ENCODE results near the gene BUD31.
"Not testable (repeated sequence)": the region's sequence is repeated elsewhere in the genome, so short reads cannot be mapped to it uniquely, and the experiment has no call there.

BUD31 gene

DNA sequence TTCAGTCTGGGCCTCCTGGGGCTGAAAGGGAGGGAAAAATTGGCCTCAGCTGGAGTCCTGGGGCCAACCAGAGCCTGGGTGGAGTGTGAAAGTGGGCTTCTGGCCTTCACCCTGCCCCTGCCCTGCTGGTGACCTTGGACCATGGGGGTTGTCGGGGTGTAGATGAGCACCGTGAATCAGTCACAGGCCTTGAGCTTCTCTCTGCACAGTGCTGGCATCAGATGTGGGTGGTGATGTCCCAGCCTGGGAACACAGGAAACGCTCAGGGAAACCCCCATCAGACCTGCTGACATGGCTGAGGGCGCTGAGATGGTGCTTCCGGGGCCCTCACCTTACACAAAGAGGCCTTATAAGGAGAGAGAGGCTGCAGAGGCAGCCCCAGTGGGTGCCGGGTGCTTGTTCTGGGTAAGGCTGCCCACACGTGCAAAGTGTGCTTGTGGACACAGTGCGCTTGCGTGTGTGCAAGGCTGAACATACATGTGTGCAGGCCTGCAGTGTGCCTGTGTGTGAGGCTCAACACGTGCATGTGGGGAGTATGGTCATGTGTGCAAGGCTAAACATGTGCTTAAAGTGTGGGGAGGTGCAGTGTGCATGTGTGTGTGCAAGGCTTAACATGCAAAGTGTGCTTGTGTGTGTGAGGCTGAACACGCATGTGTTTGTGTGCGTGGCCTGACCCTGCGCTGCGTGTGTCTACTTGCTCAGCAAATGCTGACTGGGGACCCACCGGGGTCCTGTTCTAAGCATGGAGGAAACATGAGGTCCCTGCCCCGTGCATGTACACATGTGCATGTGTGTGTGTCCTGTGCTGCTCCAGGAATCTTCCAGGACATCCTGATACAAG is 27.7 kb upstream of the BUD31 start:
- no peak for DNase-seq (ENCODE audit: low read depth, low spot score)

DNA sequence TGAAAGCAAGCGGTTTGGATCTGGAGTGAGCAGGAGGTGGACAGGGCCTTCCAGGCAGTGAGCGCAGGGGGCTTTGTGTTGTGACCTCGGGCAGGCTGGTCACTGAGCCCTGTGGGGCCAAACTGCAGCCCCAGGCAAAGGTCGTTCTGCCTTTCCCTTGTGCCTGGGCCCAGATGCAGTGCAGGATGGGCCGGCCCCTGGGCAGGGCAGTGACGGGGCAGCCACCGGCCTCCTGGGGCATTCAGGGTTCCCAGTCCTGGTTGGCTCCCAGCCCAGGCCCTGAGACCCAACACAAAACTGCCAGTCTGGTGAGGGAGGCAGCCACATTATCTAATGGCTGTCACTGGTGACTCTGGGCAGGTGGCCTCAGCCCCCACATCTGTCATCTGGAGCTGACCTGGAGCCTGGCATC is 27.1 kb upstream of the BUD31 start:
- no peak for DNase-seq (ENCODE audit: low read depth, low spot score)

DNA sequence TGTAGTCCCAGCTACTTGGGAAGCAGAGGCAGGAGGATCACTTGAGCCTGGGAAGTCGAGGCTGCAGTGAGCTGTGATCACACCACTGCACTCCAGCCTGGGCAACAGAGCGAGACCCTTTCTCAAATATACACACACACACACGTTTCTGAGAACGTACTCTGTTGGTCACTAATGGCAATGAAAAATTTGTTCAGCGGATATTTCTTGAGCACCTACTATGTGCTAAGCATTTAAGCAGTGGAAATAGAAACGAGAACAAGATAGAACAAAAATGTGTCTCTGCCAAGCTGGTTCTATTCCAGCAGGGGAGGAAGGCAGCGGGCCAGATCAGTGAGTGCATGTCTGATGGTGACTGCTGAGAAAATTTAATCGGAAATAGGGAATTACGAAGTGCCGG is 25.6 kb upstream of the BUD31 start:
- DNase-seq (ENCODE audit: low read depth, low spot score): no peak

DNA sequence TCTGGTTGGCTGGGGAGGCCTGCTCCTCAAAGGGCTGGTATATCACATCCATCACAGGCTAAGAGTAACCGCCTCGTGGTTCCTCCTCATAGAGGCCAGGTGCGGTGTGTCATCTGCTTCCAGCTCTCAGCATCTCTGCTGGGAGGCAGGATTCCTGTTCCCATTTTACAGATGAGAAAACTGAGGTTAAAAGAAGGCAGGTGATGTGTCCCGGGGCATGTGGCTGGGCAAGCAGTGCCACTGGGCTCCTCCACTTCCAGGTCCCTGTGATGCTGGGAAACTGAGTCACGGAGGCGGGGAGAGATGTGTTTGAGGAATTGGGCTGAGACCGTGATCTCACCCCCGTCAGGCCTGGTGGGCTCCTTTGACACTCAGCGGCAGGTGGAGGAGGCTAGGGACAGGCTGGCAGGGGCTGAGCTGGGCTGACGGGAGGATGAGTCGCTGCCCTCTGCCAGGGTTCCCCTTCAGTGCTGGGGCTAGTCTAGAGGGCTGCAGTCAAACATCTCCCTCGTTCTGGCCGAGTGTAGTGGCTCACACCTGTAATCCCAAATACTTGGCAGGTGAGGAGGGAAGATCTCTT is 24.9 kb upstream of the BUD31 start:
- DNase-seq (ENCODE audit: low read depth, low spot score): no peak

DNA sequence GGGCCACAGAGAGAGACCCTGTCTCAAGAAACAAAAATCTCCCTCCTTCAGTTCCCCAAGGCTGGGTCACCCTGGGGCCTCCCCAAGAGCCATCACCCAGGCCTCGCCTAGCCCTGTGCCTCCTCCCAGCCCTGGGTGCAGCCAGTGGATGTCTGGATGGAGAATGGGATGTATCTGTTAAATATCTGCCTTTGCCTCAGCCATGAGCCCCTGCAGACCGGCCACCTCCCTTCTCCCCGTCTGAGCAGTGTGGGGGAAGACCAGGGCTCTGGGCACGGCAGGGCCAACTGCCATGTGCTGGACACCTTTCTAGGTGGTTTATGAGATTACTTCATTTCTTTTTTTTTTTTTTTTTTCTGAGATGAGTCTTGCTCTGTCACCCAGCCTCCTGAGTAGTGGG is 24.2 kb upstream of the BUD31 start:
- DNase-seq (ENCODE audit: low read depth, low spot score): no peak

DNA sequence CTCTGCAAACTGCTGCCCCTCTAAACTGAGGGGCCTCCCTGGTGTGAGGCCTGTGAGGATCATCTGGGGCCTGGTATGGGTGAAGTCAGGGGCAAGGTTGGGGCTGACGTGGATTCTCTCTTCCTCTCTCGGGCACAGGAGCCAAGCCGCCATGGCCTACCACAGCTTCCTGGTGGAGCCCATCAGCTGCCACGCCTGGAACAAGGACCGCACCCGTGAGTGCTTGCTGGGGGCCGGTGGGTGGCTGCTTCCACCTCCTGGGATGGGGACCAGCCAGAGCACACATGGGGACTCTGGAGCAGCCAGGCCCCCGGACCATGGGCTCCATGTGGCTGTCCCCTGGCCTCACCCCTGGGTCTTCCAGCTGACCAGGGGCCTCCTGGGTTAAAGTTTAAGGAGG is 23.2 kb upstream of the BUD31 start:
- no peak for DNase-seq (ENCODE audit: low read depth, low spot score)

DNA sequence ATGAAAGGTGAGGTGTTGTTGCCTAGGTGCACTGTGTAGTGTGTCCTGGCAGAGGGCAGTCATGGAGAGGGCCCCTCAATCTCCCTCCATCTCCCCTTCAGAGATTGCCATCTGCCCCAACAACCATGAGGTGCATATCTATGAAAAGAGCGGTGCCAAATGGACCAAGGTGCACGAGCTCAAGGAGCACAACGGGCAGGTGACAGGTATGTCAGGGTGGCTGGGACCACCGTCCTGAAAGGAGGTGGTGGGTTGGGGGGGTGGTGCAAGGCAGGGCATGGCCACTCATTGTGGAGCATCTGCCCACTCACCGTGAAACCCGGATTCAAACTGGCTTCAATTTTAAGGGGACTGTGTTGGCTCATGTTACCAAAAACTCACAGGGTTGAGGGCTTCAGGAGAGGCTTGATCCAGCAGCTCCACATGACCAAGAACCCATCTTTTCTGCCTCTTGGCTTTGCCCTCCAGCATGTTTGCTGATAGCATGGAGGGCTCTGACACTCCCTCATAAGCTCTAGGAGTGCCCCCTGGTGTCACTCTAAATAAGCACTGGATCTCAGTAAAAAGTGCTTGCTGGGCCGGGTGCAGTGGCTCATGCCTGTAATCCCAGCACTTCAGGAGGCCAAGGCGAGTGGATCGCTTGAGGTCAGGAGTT is 22.1 kb upstream of the BUD31 start:
- DNase-seq (ENCODE audit: low read depth, low spot score): no peak

DNA sequence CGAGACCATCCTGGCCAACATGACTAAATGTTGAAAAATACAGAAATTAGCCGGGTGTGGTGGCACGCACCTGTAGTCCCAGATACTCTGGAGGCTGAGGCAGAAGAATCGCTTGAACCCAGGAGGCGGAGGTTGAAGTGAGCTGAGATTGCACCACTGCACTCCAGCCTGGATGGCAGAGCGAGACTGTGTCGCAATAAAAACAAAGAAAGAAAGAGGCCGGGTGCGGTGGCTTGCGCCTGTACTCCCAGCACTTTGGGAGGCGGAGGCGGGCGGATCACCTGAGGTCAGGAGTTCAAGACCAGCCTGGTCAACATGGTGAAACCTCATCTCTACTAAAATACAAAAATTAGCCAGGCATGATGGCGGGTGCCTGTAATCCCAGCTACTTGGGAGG is 21.5 kb upstream of the BUD31 start:
- not testable (repeated sequence) for DNase-seq (ENCODE audit: low read depth, low spot score)

DNA sequence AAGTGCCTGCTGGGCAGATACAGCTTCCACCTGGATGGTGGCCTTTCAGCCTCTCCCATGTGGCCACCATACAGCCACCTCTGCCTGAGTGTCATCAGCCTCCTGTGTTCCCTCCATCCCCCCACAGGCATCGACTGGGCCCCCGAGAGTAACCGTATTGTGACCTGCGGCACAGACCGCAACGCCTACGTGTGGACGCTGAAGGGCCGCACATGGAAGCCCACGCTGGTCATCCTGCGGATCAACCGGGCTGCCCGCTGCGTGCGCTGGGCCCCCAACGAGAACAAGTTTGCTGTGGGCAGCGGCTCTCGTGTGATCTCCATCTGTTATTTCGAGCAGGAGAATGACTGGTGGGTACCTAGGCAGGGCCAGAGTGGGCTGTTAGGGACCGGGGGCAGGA is 20.9 kb upstream of the BUD31 start:
- DNase-seq (ENCODE audit: low read depth, low spot score): no peak

DNA sequence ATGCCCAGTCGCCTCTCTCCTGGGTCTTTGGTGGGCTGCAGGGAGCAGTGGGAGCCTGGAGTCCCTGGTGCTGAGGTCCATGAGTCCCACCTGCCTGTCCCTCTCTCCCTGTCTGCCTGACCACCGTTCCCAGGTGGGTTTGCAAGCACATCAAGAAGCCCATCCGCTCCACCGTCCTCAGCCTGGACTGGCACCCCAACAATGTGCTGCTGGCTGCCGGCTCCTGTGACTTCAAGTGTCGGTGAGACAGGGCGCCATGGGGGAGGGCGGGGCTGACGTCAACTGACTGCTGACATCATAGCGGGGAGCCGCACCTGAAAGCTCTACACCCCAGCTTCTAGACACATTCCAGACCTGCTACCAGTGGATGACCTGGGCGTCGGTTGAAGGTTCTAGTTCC is 19.0 kb upstream of the BUD31 start:
- DNase-seq (ENCODE audit: low read depth, low spot score): no peak

DNA sequence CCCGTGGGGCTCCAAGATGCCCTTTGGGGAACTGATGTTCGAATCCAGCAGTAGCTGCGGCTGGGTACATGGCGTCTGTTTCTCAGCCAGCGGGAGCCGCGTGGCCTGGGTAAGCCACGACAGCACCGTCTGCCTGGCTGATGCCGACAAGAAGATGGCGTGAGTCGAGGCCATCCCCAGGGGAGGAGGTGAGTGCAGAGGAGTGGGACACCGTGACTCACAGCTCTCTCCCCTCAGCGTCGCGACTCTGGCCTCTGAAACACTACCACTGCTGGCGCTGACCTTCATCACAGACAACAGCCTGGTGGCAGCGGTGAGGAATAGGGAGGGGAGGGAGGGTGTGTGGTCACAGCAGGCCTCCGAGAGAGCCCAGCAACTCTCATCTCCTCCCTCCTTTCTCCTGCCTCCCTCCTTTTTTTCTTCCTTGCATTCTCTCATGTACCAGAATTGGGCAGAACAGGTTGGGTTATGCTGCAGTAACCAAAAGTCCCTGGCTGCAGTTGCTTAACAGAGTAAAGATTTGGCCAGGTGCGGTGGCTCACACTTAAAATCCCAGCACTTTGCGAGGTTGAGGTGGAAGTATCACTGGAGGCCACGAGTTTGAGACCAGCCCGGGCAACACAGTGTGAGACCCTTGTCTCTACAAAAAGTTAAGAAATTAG is 17.7 kb upstream of the BUD31 start:
- no peak for DNase-seq (ENCODE audit: low read depth, low spot score)

DNA sequence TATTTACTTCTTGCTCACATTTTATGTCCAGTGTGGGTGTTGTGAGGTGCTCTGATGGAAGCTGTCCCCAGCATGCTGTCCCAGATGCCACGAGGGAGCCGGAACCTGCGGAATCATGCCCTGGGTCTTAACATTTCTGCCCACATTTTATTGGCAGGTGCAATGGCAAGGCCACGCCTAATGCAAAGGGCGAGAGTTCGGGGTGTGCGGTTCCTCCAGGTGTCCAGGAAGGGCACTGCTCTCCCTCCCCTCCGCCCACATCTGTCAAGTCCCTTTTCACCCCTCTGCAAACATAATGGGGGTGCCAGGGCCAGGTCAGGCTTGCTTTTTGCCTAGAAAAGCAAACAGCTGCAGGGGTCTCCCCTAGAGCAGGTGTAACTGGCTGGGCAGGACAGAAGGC is 16.7 kb upstream of the BUD31 start:
- DNase-seq (ENCODE audit: low read depth, low spot score): no peak

DNA sequence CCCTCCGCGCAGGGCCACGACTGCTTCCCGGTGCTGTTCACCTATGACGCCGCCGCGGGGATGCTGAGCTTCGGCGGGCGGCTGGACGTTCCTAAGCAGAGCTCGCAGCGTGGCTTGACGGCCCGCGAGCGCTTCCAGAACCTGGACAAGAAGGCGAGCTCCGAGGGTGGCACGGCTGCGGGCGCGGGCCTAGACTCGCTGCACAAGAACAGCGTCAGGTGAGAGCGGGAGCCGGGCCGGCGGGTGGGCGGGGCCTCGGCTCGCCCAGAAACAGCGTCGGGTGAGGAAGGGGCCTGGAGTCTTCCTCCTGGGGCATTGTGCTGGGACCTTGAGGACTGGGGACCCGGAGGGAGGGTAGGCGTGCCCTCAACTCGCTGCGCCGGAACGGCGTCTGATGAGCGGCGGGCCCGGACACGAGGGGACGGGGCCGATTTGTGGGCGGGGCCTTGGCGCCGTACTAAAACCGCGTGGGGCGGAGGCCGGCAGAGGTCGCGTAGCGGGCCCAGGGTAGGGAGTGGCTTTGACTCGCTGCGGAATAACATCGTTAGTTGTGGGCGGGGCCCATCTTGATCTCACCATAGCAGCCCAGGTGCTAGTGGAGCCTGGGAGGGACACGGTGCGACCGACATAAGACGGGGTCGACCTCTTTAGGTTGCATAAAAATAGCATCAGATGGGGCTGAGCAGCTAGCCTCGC is 16.0 kb upstream of the BUD31 start:
- no peak for DNase-seq (ENCODE audit: low read depth, low spot score)

DNA sequence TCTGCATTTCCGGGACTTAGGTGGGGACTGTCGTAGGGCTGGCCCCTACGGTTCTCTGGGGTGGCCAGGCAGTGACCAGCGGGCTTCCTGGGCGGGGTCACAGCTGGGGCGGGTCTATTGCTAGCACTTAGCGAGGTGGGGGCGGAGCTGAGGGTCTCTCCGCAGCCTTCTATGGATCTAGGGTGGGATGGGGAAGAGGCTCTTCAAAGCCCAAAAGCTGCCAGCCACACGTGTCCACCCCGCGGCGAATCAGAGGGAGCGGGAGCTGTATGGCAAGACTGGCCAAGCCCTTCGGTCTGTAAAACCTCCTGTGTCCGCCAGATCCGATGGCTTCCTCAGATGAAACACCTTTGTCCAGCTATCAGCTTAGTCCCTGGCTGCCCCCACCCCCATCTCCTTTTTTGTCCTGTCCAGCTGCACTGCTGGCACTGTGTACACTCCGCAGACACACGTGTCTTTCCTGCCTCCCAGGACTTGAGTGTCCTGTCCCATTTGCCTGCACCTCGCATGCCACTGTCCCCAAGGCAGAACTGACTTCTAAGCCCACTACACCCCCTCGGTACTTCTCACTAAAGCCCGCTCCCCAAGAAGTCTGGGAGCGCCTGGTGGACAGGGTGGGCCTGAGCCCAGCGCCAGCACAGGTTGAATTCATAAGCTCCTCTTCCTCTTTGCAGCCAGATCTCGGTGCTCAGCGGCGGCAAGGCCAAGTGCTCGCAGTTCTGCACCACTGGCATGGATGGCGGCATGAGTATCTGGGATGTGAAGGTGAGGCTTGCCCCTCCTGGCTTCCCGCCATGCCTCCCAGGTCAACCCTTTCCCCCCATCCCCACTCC is 15.2 kb upstream of the BUD31 start:
- DNase-seq (ENCODE audit: low read depth, low spot score): no peak

DNA sequence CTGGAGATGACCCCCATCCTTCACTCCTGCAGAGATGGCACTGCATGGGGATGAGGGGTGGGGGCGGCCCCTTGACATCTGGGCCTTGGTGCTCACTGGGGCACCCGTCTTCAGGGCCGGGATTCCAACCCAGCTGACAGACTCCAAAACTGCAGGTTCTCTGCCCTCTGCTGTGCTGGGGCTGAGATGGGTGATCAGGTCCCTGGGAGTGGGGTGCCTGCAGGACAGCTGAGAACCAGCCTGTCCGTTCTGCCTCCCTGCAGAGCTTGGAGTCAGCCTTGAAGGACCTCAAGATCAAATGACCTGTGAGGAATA is 14.6 kb upstream of the BUD31 start:
- no peak for DNase-seq (ENCODE audit: low read depth, low spot score)

DNA sequence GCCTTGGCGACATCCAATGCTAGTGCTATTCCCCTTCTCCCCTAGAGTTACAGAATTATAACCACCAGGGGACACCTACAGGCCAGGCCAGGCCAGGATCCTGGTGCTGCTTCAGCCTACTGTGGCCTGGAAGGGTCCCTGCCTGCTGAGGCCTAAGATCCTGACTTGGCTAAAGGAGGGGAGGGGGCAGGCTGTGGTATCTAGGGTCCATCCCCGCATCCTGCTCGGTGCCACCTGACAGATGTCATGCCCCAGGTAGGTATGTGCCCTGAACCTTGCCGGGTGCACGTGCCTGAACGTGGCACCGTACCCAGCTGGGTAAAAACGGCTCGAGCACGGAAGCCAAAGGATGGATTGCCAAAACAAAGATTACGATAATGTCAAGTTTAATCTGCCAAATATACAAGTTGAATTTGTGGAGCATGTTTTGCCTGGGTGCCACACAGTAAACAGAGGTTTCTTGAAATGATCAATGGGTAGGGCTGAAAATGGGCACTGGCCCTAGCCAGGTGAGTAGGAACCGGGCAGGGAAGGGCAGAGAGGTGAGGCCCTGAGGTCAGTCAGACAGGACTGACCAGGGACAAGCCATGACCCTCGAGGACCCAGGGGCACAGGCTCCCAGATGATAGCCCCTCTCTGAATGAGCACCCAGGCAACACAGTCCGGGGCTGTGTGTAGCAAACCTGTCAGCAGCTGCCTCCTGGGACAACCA is 13.0 kb upstream of the BUD31 start:
- DNase-seq (ENCODE audit: low read depth, low spot score): no peak

DNA sequence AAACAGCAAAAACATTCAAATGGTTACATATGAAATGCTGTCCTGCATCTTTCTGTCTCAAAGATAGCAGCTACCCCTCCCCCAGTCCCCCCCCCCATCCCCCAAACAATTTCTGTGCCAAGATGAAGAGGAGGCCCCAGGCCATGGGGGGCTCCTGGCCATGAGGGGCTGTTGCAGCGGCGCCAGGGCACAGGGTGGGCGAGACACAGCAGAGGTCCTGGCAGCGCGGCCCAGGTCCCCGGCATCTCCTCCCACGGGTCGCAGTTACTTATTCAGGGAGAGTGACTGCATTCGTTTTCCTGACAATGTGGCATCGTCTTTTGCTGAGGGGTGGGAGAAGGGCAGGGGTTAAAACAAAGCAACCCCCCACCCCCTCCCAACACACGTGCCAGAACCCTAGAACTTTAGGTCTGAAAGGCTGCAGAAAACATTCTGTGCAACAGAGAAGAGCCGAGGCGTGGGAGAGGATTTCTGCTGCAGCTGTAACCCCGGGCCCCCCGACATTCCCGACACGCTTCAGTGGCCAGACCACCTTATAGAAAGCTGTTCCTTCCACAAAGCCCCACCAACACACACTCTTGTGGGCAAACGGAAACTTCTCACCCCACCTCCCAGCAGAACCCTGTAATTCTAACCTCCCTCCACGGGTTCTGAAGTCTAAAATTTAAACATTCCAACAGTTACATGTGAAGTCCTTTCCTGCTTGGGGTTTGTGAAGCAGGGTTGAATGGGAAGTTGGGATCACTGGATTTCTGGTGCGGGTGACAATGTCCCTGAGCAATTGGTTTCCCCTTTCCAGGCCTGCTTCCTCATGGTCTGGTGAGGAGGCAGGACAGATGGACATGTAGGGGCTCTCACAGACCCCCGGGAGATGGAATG is 12.1 kb upstream of the BUD31 start:
- no peak for DNase-seq (ENCODE audit: low read depth, low spot score)

DNA sequence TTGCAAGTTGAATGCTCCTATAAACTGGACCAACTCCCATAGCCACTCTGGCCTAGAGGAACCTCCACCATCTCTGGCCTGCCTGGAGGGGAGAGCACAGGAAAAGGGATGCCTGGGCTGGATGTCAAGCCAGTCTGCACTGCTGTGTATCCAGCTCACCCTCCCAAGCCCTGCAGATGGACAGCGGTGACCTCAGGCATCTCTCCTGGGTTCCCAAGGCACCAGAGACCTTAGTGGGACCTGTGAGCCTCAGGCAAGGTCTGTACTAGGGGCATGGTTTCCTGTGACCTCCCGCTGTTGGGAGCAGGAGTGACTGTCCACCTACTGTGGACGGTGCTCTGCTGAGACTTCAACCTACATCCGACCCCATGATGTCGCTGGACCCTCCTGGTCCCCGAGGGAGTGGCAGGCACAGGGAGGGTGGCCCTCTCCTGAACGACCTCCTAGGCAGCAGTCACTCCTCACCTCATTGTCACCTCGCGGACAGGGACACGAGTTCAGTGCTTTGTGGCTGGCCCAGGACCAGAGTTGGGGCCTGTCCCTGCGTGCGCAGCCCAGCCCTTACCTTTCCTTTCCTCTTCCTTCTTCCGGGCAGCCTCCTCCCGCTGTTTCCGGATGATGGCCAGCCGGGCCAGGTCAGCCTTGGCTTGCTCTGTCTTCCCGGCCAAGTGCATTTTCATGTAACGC is 11.3 kb upstream of the BUD31 start:
- DNase-seq (ENCODE audit: low read depth, low spot score): no peak

DNA sequence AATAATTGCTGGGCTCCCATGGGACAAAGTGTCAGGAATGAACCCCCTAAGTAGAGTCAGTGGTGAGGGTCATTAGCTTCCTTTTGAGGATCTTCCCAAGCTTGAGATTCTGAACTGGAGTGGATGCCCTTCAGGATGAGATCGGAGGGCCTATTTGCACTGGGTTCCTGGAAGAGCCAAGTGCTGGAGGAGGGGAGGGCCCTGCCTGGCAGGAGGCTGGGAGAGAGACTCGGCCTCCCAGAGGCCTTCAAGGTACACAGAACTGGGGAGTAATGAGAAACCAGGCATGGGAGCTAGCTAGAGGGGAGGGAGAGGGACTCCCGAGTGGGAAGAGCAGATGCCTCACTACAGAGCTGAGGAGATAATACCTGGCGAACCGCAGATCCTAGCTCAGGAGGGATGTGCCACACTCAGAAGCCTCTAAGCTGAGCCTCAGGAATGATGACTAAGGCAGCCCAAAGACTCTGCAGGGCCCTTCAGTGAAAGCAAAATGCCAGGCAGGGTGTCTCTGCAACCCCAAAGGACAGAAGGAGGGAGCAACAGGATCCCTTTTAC is 9.8 kb upstream of the BUD31 start:
- no peak for DNase-seq (ENCODE audit: low read depth, low spot score)

Data from brain pericyte (primary cell).